H9 (cell line): Measurements from ENCODE around the gene PUS10. TPM values are rescaled to one million over a fixed set of nuclear protein-coding genes. Genes with fewer than 3 reads are reported as not detected.

Experiments used
- DNase-seq: peaks from one replicate; pipeline ENCODE4 v3.0.0-alpha.2; 2017
- H2AFZ ChIP-seq: one replicate; pipeline ENCODE4 v1.6.1; 2013; ENCODE audit warnings: mild to moderate bottlenecking, low read length, control low read depth, moderate library complexity
- H2AK5ac ChIP-seq: 2 replicates; pipeline ENCODE4 v1.6.1; 2013; ENCODE audit warnings: low read length, control low read depth, mixed read lengths; ENCODE audit not compliant: insufficient read length
- H2BK120ac ChIP-seq: one replicate; pipeline ENCODE4 v1.6.1; 2013; ENCODE audit warnings: low read depth, mild to moderate bottlenecking, low read length, control low read depth, inconsistent platforms; ENCODE audit not compliant: poor library complexity, severe bottlenecking
- H2BK12ac ChIP-seq: 2 replicates; pipeline ENCODE4 v1.6.1; 2013; ENCODE audit warnings: low read length, control low read depth, mixed read lengths, low read depth; ENCODE audit not compliant: insufficient read length
- H2BK15ac ChIP-seq: 2 replicates; pipeline ENCODE4 v1.6.1; 2013; ENCODE audit warnings: low read depth, low read length, control low read depth
- H2BK20ac ChIP-seq: one replicate; pipeline ENCODE4 v1.6.1; 2013; ENCODE audit warnings: low read depth, mild to moderate bottlenecking, low read length, control low read depth, inconsistent platforms; ENCODE audit not compliant: poor library complexity, severe bottlenecking
- H2BK5ac ChIP-seq: 2 replicates; pipeline ENCODE4 v1.6.1; 2013; ENCODE audit warnings: low read length, control low read depth, mixed read lengths; ENCODE audit not compliant: insufficient read length
- H3K14ac ChIP-seq: 2 replicates; pipeline ENCODE4 v1.6.1; 2013; ENCODE audit warnings: low read length, control low read depth; ENCODE audit not compliant: insufficient read depth
- H3K18ac ChIP-seq: 2 replicates; pipeline ENCODE4 v1.6.1; 2013; ENCODE audit warnings: low read depth, mild to moderate bottlenecking, mixed read lengths, low read length, control low read depth; ENCODE audit not compliant: insufficient read length
- H3K23ac ChIP-seq: 2 replicates; pipeline ENCODE4 v1.6.1; 2013; ENCODE audit warnings: low read length, control low read depth, mixed read lengths, low read depth; ENCODE audit not compliant: insufficient read length
- H3K23me2 ChIP-seq: 2 replicates; pipeline ENCODE4 v1.6.1; 2013; ENCODE audit warnings: low read depth, mild to moderate bottlenecking, mixed read lengths, low read length, control low read depth; ENCODE audit not compliant: insufficient read length, poor library complexity, severe bottlenecking
- H3K27ac ChIP-seq: 2 replicates; pipeline ENCODE4 v1.5.1; 2013; ENCODE audit warnings: low read length, control low read depth, mixed read lengths, low read depth; ENCODE audit not compliant: insufficient read length
- H3K27me3 ChIP-seq: 2 replicates; pipeline ENCODE4 v1.6.1; 2013; ENCODE audit warnings: low read length, control low read depth, inconsistent platforms; ENCODE audit not compliant: insufficient read depth
- H3K4ac ChIP-seq: 2 replicates; pipeline ENCODE4 v1.6.1; 2013; ENCODE audit warnings: low read depth, mild to moderate bottlenecking, control low read depth, inconsistent platforms, low read length, moderate library complexity
- H3K4me1 ChIP-seq: 2 replicates; pipeline ENCODE4 v1.6.1; 2013; ENCODE audit warnings: low read length, control low read depth, inconsistent platforms; ENCODE audit not compliant: insufficient read depth
- H3K4me2 ChIP-seq: 2 replicates; pipeline ENCODE4 v1.6.1; 2013; ENCODE audit warnings: low read length, control low read depth, mixed read lengths; ENCODE audit not compliant: insufficient read length, insufficient read depth
- H3K56ac ChIP-seq: 2 replicates; pipeline ENCODE4 v1.6.1; 2013; ENCODE audit warnings: low read depth, mild to moderate bottlenecking, mixed read lengths, low read length, control low read depth; ENCODE audit not compliant: insufficient read length
- H3K79me1 ChIP-seq: 2 replicates; pipeline ENCODE4 v1.6.1; 2013; ENCODE audit warnings: low read depth, mild to moderate bottlenecking, moderate library complexity, low read length, control low read depth, inconsistent platforms; ENCODE audit not compliant: insufficient read depth, poor library complexity, severe bottlenecking
- H3K79me2 ChIP-seq: 2 replicates; pipeline ENCODE4 v1.6.1; 2013; ENCODE audit warnings: low read length, control low read depth, inconsistent platforms; ENCODE audit not compliant: insufficient read depth
- H3K9ac ChIP-seq: 2 replicates; pipeline ENCODE4 v1.6.1; 2013; ENCODE audit warnings: low read length, control low read depth, mixed read lengths; ENCODE audit not compliant: insufficient read length; ENCODE audit errors: extremely low read depth
- H3K9me3 ChIP-seq: one replicate; pipeline ENCODE4 v1.6.1; 2013; ENCODE audit warnings: low read depth, low read length, inconsistent platforms; ENCODE audit not compliant: control insufficient read depth
- H3T11ph ChIP-seq: one replicate; pipeline ENCODE4 v1.6.1; 2013; ENCODE audit warnings: mild to moderate bottlenecking, low read length, control low read depth, inconsistent platforms
- H4K20me1 ChIP-seq: one replicate; pipeline ENCODE4 v1.6.1; 2013; ENCODE audit not compliant: control insufficient read depth, insufficient read length, insufficient read depth
- H4K5ac ChIP-seq: 2 replicates; pipeline ENCODE4 v1.6.1; 2013; ENCODE audit warnings: low read depth, mild to moderate bottlenecking, mixed read lengths, low read length, control low read depth; ENCODE audit not compliant: insufficient read length
- H4K8ac ChIP-seq: replicated peaks from 2 replicates; pipeline ENCODE4 v1.6.1; 2013; ENCODE audit warnings: low read length, control low read depth, mixed read lengths, low read depth; ENCODE audit not compliant: insufficient read length
- H4K91ac ChIP-seq: 2 replicates; pipeline ENCODE4 v1.6.1; 2013; ENCODE audit warnings: low read depth, mild to moderate bottlenecking, moderate library complexity, mixed read lengths, low read length, control low read depth; ENCODE audit not compliant: insufficient read length
- H3K27ac Mint-ChIP-seq, 3 experiments: 2 replicates in 2 of 3; 3 replicates in 1 of 3; pipeline ENCODE4 v1.8.0; 2020 to 2021; ENCODE audit warnings: mixed read lengths in 3 of 3, mild to moderate bottlenecking in 1 of 3, moderate library complexity in 1 of 3
- H3K27me3 Mint-ChIP-seq: 2 replicates; pipeline ENCODE4 v1.8.0; 2021; ENCODE audit warnings: low read depth, mild to moderate bottlenecking, moderate library complexity, mixed read lengths
- H3K36me3 Mint-ChIP-seq, 3 experiments: 2 replicates in 2 of 3; 3 replicates in 1 of 3; pipeline ENCODE4 v1.8.0; 2020 to 2021; ENCODE audit warnings: low read depth in 3 of 3, mixed read lengths in 3 of 3; ENCODE audit not compliant: insufficient read depth in 1 of 3
- H3K4me1 Mint-ChIP-seq, 2 experiments: 2 replicates each; pipeline ENCODE4 v1.8.0; 2020; ENCODE audit warnings: mixed read lengths in 2 of 2
- H3K4me3 Mint-ChIP-seq, 2 experiments: 2 replicates in 1 of 2; 3 replicates in 1 of 2; pipeline ENCODE4 v1.8.0; 2020 to 2021; ENCODE audit warnings: mild to moderate bottlenecking in 2 of 2, mixed read lengths in 2 of 2, moderate library complexity in 1 of 2
- H3K9me3 Mint-ChIP-seq, 2 experiments: 2 replicates in 1 of 2; 3 replicates in 1 of 2; pipeline ENCODE4 v1.8.0; 2020; ENCODE audit warnings: mild to moderate bottlenecking in 2 of 2, mixed read lengths in 2 of 2, moderate library complexity in 1 of 2
- CTCF ChIP-seq: fragments of 200-600 bp; sonication (generic); conservative IDR thresholded peaks from 3 replicates; pipeline ENCODE4 v1.8.0; 2021; ENCODE audit warnings: antibody characterized with exemption, mild to moderate bottlenecking
- whole genome bisulfite sequencing: extraction: QIAGEN DNeasy Blood & Tissue Kit; methylation state at CpG from one replicate; pipeline ENCODE4 v1.1.7; 2013; ENCODE audit warnings: missing lambda C conversion rate, low lambda C conversion rate, mixed read lengths; ENCODE audit not compliant: insufficient read length; ENCODE audit errors: extremely low coverage; 5-methylcytosine and 5-hydroxymethylcytosine counted together
- total RNA-seq: library from RNA; stranded (reverse); gene quantifications from 2 replicates; pipeline ENCODE4 v1.2.1, GENCODE V29; 2021

Gene PUS10
- total RNA-seq, 1 experiment from 2014 or later: 2.3 TPM

- no peaks in the 10 kb centered on the region for H3K79me1 ChIP-seq
- no peak overlapping the region for H3K23ac ChIP-seq
- H3K4me2 ChIP-seq: no peak overlapping the region
- no peaks in the 10 kb centered on the region for H3K4me1 Mint-ChIP-seq
- no peaks in the 10 kb centered on the region for H3K23me2 ChIP-seq
- H2BK120ac ChIP-seq: no peak overlapping the region
- H3K9me3 ChIP-seq: no peaks in the 10 kb centered on the region
- no peaks in the 10 kb centered on the region for H3K36me3 Mint-ChIP-seq
- H3K79me2 ChIP-seq: no peaks in the 10 kb centered on the region
- no peak overlapping the region for H4K91ac ChIP-seq
- H2AFZ ChIP-seq: no peak overlapping the region
- H4K8ac ChIP-seq: no peak overlapping the region
- H2BK20ac ChIP-seq: no peak overlapping the region
- H3T11ph ChIP-seq: no peak overlapping the region
- DNase-seq: no peak
- no peak overlapping the region for H3K56ac ChIP-seq
- H3K4ac ChIP-seq: no peak overlapping the region
- H3K27ac Mint-ChIP-seq: no peak overlapping the region
- no peak overlapping the region for H2AK5ac ChIP-seq
- H3K27ac ChIP-seq: no peak overlapping the region
- H3K27me3 ChIP-seq: no peaks in the 10 kb centered on the region
- no peaks in the 10 kb centered on the region for H3K27me3 Mint-ChIP-seq
- no peak for TF ChIP-seq CTCF
- H2BK5ac ChIP-seq: no peak overlapping the region
- no peak overlapping the region for H2BK12ac ChIP-seq
- H4K20me1 ChIP-seq: no peaks in the 10 kb centered on the region
- H3K4me3 Mint-ChIP-seq: no peak overlapping the region
- no peak overlapping the region for H3K14ac ChIP-seq
- H4K5ac ChIP-seq: no peak overlapping the region
- no peak overlapping the region for H3K9ac ChIP-seq
- no peaks in the 10 kb centered on the region for H3K4me1 ChIP-seq
- no CpG with 5 or more reads among the region's 2 CpGs for WGBS
- no peaks in the 10 kb centered on the region for H3K9me3 Mint-ChIP-seq
- H3K18ac ChIP-seq: no peak overlapping the region
- no peak overlapping the region for H2BK15ac ChIP-seq
Observed at GRCh38 chr2:60939622-60940021, 78.4 kb downstream of the PUS10 start.
